Upper lobe of left lung (tissue), 6 donors: ENCODE results near the gene GRAMD1A. TPM values are rescaled to one million over a fixed set of nuclear protein-coding genes. Genes with fewer than 3 reads are reported as not detected.
A peak's percentile ranks its signal among the peaks of the same experiment; 100 is the strongest.

Experiments
- ATAC-seq, 2 donors: fragments of 200-7000 bp; cut with Tn5 transposase; one replicate each; pipeline ENCODE4 v1.9.1; 2022; ENCODE audit warnings: mild to moderate bottlenecking in 2 of 2, moderate library complexity in 2 of 2; ENCODE audit not compliant: low FRiP score in 2 of 2
- DNase-seq, 2 donors: peaks; one replicate each; pipeline ENCODE4 v3.0.0-alpha.2; 2019 to 2020
- H3K27ac ChIP-seq, 4 donors: fragments of 200-600 bp; sonication (generic); one replicate each; pipeline ENCODE4 v1.5.1; 2016 to 2019
- H3K27me3 ChIP-seq, 4 donors: fragments of 200-600 bp; sonication (generic); one replicate each; pipeline ENCODE4 v1.5.1; 2017 to 2019
- H3K36me3 ChIP-seq, 4 donors: fragments of 200-600 bp; sonication (generic); one replicate each; pipeline ENCODE4 v1.5.1; 2016 to 2019
- H3K4me1 ChIP-seq, 4 donors: fragments of 200-600 bp; sonication (generic); one replicate each; pipeline ENCODE4 v1.5.1; 2018 to 2019
- H3K4me3 ChIP-seq, 4 donors: fragments of 200-600 bp; sonication (generic); one replicate each; pipeline ENCODE4 v1.5.1; 2017 to 2019; ENCODE audit warnings: mild to moderate bottlenecking in 2 of 4, moderate library complexity in 1 of 4
- H3K9me3 ChIP-seq, 4 donors: fragments of 200-600 bp; sonication (generic); one replicate each; pipeline ENCODE4 v1.5.1; 2018 to 2019
- CTCF ChIP-seq, 6 experiments: fragments of 450-650 bp in 4 of 6; fragments of 200-600 bp in 2 of 6; sonication (generic) in 2 of 6; IDR thresholded peaks; one replicate each; pipeline ENCODE4 v1.5.1; 2016 to 2019; ENCODE audit warnings: antibody characterized with exemption in 6 of 6
- EP300 ChIP-seq, 4 donors: sonication (generic); formaldehyde crosslinking; IDR thresholded peaks; one replicate each; pipeline ENCODE4 v1.5.1; 2017; ENCODE audit warnings: antibody characterized with exemption in 4 of 4, control low read depth in 2 of 4
- POLR2A ChIP-seq, 4 donors: fragments of 450-650 bp; IDR thresholded peaks; one replicate each; pipeline ENCODE4 v1.5.1; 2016 to 2017; ENCODE audit warnings: antibody characterized with exemption in 4 of 4, mild to moderate bottlenecking in 2 of 4
- POLR2AphosphoS5 ChIP-seq, 2 donors: sonication (generic); formaldehyde crosslinking; IDR thresholded peaks; one replicate each; pipeline ENCODE4 v1.5.1; 2017; ENCODE audit warnings: antibody characterized with exemption in 2 of 2
- WGBS, 2 donors: methylation state at CpG; one replicate each; pipeline ENCODE4 v1.1.5; 2017 to 2018; 5-methylcytosine and 5-hydroxymethylcytosine counted together
- total RNA-seq, 6 donors: library from RNA; depleted of rRNA in 4 of 6; stranded (reverse); fragments of >200 nt in 4 of 6; gene quantifications; one replicate each; pipeline versions ENCODE4 v1.1.0 to v1.2.1, GENCODE V29; 2016 to 2021
- donor health status: DM: no; HTN: no; CAD: no; lungs with moderate emphysema.
- donor health status: DM: no; HTN: yes; CAD: no; lungs with severe emphysema.

GRAMD1A gene
- 100 to 1,000 TPM in 4 of 6 donors, 10 to 100 TPM in 2; 85.1 to 206 (median 119) TPM for total RNA-seq

GRCh38 chr19:34999498-35000337, at the start of gene GRAMD1A:
Gene GRAMD1A, plus strand, starts transcription at chr19:35000323. Its CDS starts 156 bp downstream, at chr19:35000479.
- H3K9me3 ChIP-seq, result no peaks in the 10 kb centered on the region
- H3K27ac ChIP-seq, result peak within 1 kb of the TSS; percentile 97 to 99 (median 99)
- peak within 1 kb of the TSS; percentile 87 to 96 (median 95) for H3K4me3 ChIP-seq
- peaks cover 0 to 12% (median 0%) of the 10 kb centered on the region in 4 donors for H3K36me3 ChIP-seq
- H3K4me1 ChIP-seq, result peaks cover 76 to 87% (median 79%) of the 10 kb centered on the region in 4 donors
- peak in 3 of 4 donors; percentile 28 to 84 (median 67) for TF ChIP-seq POLR2A (IDR thresholded peaks at IDR 0.05)
- peak in 2 of 4 donors; percentile 39 to 53 for TF ChIP-seq EP300 (IDR thresholded peaks at IDR 0.05)
- TF ChIP-seq POLR2AphosphoS5 (IDR thresholded peaks at IDR 0.05), result peak; percentile 80 to 94
- no peak for TF ChIP-seq CTCF (IDR thresholded peaks at IDR 0.05)
- DNase-seq (peak; percentile 92 to 99), ATAC-seq (peak; percentile 91 to 95)
- no peaks in the 10 kb centered on the region for H3K27me3 ChIP-seq
- WGBS, 2 donors, result 5 to 6% methylated on average over 34 to 43 of the region's 45 CpGs

GRCh38 chr19:34953092-34953491, 47.0 kb upstream of the GRAMD1A start:
- ATAC-seq, result no peak
- Histone ChIP-seq H3K9me3 (peaks cover 56 to 83% (median 69%) of the 10 kb centered on the region in 4 donors), H3K4me1 (no peaks in the 10 kb centered on the region), H3K4me3 (no peak overlapping the region), H3K27ac (no peak overlapping the region), H3K36me3 (peaks cover 2 to 50% (median 21%) of the 10 kb centered on the region in 4 donors), H3K27me3 (no peaks in the 10 kb centered on the region)
- no peak for TF ChIP-seq POLR2A (IDR thresholded peaks at IDR 0.05)
- TF ChIP-seq CTCF (IDR thresholded peaks at IDR 0.05), result no peak
- no peak for TF ChIP-seq EP300 (IDR thresholded peaks at IDR 0.05)
- DNase-seq, result no peak

- Histone ChIP-seq H3K9me3 (peaks cover 62 to 77% (median 76%) of the 10 kb centered on the region in 4 donors), H3K4me3 (no peak overlapping the region), H3K27ac (no peak overlapping the region), H3K27me3 (no peaks in the 10 kb centered on the region), H3K36me3 (peaks cover 20 to 65% (median 50%) of the 10 kb centered on the region in 4 donors), H3K4me1 (peaks cover 9 to 18% (median 15%) of the 10 kb centered on the region in 4 donors)
- whole genome bisulfite sequencing, 2 donors, result 94 to 98% methylated on average over 21 to 22 of the region's 22 CpGs
- ATAC-seq (no peak), DNase-seq (no peak)
- no peak for TF ChIP-seq CTCF (IDR thresholded peaks at IDR 0.05)
- no peak for TF ChIP-seq POLR2AphosphoS5 (IDR thresholded peaks at IDR 0.05)
- TF ChIP-seq EP300 (IDR thresholded peaks at IDR 0.05), result no peak
- TF ChIP-seq POLR2A (IDR thresholded peaks at IDR 0.05), result no peak
These were observed 42.0 kb upstream of the GRAMD1A start for GRCh38 chr19:34957830-34958751.

- 91 to 100% methylated on average over 4 to 7 of the region's 7 CpGs for WGBS, 2 donors
- TF ChIP-seq POLR2A (IDR thresholded peaks at IDR 0.05) (no peak), CTCF (IDR thresholded peaks at IDR 0.05) (no peak), POLR2AphosphoS5 (IDR thresholded peaks at IDR 0.05) (no peak)
- Histone ChIP-seq H3K9me3 (peaks cover 53 to 67% (median 67%) of the 10 kb centered on the region in 4 donors), H3K4me1 (peaks cover 9 to 21% (median 17%) of the 10 kb centered on the region in 4 donors), H3K36me3 (peaks cover 20 to 63% (median 50%) of the 10 kb centered on the region in 4 donors), H3K4me3 (no peak overlapping the region), H3K27me3 (no peaks in the 10 kb centered on the region), H3K27ac (no peak overlapping the region)
- no peak for ATAC-seq
- no peak for DNase-seq
These were observed 41.1 kb upstream of the GRAMD1A start for GRCh38 chr19:34959021-34959420.
